BE2C (cell line): ENCODE results near the gene C11orf16.
"Not testable (repeated sequence)": the region's sequence is repeated elsewhere in the genome, so short reads cannot be mapped to it uniquely, and the experiment has no call there.

Source experiments
- DNase-seq: peaks from one replicate; pipeline ENCODE4 v3.0.0-alpha.2; 2020
- H3K27me3 ChIP-seq: fragments of 250-450 bp; sonication (Bioruptor Pico); 2 replicates; pipeline ENCODE4 v1.5.1; 2020; ENCODE audit warnings: mild to moderate bottlenecking
- H3K36me3 ChIP-seq: fragments of 250-450 bp; sonication (Bioruptor Pico); 2 replicates; pipeline ENCODE4 v1.5.1; 2020; ENCODE audit warnings: mild to moderate bottlenecking
- H3K4me1 ChIP-seq: fragments of 250-450 bp; sonication (Bioruptor Pico); 2 replicates; pipeline ENCODE4 v1.5.1; 2020
- H3K4me3 ChIP-seq: 2 replicates; pipeline ENCODE4 v1.5.1; 2011; ENCODE audit warnings: low read depth, low read length
- H3K9me3 ChIP-seq: fragments of 250-450 bp; sonication (Bioruptor Pico); 2 replicates; pipeline ENCODE4 v1.5.1; 2020
- TF ChIP-seq, protein P1 (sequence below): IDR thresholded peaks from 2 replicates; pipeline ENCODE4 v1.5.1; 2012; ENCODE audit warnings: mild to moderate bottlenecking, low read depth, low read length

Gene C11orf16

DNA sequence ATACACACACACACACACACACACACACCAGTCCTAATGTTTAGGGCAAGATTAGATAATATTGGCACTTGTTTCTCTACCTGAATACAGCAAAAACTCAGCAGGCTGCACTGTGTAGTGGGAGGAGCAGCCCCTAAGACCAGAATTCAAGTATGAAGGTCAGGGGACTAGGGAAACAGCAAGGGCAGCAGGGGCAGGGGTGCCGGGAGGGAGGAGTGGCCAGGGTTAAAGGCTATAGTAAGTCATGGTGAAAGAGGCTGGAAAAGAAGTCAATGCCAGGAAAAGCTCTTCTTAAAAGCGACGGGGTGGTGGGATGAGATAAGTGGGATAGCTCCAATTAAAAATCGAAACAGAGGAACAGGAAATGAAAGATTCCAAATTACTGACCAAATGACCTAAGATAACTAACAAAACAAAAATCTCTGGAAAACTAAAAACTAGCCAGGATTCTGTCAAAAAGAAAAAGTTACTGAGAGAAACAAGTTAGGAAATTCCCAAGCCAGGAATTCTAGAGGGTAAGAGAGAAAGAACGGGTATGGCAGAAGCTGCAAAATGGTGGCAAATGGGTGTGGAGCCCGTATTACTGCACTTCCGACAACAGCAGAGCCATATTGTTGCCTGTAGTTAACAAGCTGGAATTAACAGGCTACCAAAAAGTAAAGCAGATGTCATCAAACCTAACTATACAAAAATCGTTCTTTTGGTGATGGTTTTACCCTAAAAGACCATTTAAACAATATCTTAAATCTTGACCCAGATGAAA is 8.8 kb upstream of the C11orf16 start:
- no peak for DNase-seq
- no peaks in the 10 kb centered on the region for H3K27me3 ChIP-seq
- H3K4me3 ChIP-seq, result no peak overlapping the region
- no peaks in the 10 kb centered on the region for H3K4me1 ChIP-seq
- TF ChIP-seq, protein P1, sequence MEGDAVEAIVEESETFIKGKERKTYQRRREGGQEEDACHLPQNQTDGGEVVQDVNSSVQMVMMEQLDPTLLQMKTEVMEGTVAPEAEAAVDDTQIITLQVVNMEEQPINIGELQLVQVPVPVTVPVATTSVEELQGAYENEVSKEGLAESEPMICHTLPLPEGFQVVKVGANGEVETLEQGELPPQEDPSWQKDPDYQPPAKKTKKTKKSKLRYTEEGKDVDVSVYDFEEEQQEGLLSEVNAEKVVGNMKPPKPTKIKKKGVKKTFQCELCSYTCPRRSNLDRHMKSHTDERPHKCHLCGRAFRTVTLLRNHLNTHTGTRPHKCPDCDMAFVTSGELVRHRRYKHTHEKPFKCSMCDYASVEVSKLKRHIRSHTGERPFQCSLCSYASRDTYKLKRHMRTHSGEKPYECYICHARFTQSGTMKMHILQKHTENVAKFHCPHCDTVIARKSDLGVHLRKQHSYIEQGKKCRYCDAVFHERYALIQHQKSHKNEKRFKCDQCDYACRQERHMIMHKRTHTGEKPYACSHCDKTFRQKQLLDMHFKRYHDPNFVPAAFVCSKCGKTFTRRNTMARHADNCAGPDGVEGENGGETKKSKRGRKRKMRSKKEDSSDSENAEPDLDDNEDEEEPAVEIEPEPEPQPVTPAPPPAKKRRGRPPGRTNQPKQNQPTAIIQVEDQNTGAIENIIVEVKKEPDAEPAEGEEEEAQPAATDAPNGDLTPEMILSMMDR, result no peak
- no peaks in the 10 kb centered on the region for H3K36me3 ChIP-seq
- H3K9me3 ChIP-seq, result no peaks in the 10 kb centered on the region

DNA sequence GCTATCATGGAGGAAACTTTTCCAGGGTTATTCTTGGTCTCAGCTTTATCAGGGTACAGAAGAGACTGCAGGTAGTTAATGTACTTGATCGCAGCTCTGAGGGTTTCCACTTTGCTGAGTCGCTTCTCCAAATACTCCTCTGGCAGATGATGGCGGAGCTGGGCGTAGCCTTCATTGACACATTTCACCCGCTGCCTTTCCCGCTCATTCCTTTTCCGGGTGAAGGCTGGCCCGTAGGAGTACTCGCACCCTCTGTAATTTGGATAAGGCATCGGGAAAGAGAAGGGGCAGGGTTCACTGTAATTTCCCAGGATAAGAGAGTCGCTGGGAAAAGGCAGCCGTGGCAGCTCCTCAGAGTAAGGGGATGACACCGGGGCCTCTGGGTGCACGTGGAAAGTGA is 4.9 kb upstream of the C11orf16 start:
- Histone ChIP-seq H3K27me3 (no peaks in the 10 kb centered on the region), H3K4me1 (no peaks in the 10 kb centered on the region), H3K4me3 (no peak overlapping the region), H3K36me3 (no peaks in the 10 kb centered on the region), H3K9me3 (no peaks in the 10 kb centered on the region)
- TF ChIP-seq, protein P1, result no peak
- no peak for DNase-seq

DNA sequence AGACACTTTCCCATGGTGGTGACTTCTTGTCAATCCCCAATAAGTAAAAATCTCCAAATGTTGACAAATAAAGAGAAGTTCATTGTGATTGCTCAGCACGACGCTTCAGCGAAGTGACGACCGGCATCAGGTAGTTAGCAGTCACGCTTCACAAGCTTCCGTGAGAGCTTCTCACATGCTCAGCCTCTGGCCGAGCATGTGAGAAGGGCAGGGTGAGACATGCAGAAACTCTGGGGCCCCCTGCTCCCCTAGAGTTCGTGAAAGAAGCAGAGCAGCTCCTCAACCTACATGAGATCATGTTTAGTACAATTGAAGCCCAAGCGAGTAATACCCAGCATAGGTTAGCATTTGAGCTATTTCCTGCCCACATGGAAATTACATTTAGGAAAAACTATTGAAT is 4.4 kb upstream of the C11orf16 start:
- H3K4me3 ChIP-seq, result no peak overlapping the region
- no peaks in the 10 kb centered on the region for H3K9me3 ChIP-seq
- TF ChIP-seq, protein P1, result no peak
- no peak for DNase-seq
- H3K4me1 ChIP-seq, result no peaks in the 10 kb centered on the region
- no peaks in the 10 kb centered on the region for H3K27me3 ChIP-seq
- no peaks in the 10 kb centered on the region for H3K36me3 ChIP-seq

DNA sequence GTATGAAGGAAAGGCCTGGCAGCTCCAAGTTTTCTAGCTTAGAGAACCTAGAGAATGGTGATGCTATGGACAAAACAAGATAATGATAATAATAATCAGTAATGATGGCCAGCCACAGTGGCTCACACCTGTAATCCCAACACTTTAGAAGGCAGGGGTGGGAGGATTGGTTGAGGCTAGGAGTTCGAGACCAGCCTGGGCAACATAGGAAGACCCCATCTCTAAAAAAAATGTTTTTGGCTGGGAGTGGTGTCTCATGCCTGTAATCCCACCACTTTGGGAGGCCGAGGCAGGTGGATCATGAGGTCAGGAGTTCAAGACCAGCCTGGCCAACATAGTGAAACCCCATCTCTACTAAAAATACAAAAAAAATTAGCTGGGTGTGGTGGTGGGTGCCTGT is 3.0 kb upstream of the C11orf16 start:
- H3K36me3 ChIP-seq, DNase-seq, H3K27me3 ChIP-seq, H3K4me3 ChIP-seq, H3K4me1 ChIP-seq, H3K9me3 ChIP-seq: not testable (repeated sequence)

DNA sequence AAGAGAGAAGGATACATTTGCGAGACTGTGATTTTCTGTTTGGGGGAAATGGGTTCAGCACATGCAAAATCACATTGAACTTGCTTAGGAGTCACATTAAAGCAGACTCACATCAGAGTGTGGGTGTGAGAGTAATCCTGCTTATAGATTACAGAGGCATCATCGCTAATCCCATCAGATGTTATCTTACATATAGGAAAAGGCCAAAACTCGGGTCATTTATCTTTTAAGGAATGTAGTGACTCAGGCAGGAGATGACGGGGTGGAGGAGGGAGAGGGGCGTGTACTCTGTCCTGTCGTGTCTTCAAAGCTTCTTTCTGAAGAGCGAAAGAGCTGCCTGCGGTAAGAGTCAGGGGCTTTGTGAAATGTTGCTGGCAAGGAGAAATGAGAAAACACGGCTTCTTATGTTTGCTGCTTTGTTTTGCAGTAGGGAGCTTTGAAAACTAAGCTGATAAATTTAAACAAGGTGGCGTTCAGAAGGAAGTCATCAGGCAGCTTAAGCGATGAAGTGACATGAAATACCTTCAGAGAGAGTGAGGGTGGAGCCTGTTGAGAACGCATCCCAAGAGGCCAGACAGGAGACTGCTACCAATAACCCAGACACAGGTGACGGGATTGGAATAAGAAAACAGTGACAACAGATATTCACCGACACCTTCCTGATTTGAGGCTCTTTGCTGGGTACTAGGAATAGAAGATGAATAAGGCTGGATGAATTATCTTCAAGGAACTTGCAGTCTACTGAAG is 2.2 kb upstream of the C11orf16 start:
- TF ChIP-seq, protein P1, result no peak
- no peaks in the 10 kb centered on the region for H3K9me3 ChIP-seq
- DNase-seq, result no peak
- no peaks in the 10 kb centered on the region for H3K4me1 ChIP-seq
- no peaks in the 10 kb centered on the region for H3K36me3 ChIP-seq
- no peaks in the 10 kb centered on the region for H3K27me3 ChIP-seq
- no peak overlapping the region for H3K4me3 ChIP-seq

DNA sequence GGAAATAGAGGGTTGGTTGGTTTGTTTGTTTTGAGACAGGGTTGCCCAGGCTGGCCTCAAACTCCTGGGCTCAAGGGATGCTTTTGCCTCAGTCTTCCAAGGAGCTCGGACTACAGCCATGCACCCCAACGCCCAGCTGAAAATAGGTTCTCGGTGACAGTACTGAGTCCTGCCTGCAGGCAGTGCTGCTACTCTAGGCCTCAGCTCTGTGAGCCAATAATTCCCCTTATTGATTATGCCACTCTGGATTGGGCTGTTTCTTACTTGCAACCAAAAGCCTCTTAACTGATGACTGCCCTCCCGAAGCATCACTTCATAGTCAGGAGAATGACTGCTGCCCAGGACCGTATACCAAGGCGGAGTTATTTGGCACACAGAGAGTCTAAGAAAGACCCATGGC is 1.2 kb upstream of the C11orf16 start:
- Histone ChIP-seq H3K4me3 (no peak overlapping the region), H3K36me3 (no peaks in the 10 kb centered on the region), H3K4me1 (no peaks in the 10 kb centered on the region), H3K27me3 (no peaks in the 10 kb centered on the region), H3K9me3 (no peaks in the 10 kb centered on the region)
- DNase-seq, result no peak
- TF ChIP-seq, protein P1, result no peak
